H1 (cell line): ENCODE results near the gene MKRN2OS. TPM values are rescaled to one million over a fixed set of nuclear protein-coding genes. Genes with fewer than 3 reads are reported as not detected.

Experiments
- ASH2L ChIP-seq: fragments of 200-600, 300-600 bp; sonication (generic); IDR thresholded peaks from one replicate; pipeline ENCODE4 v1.7.1; 2017; ENCODE audit warnings: low read length
- ATF3 ChIP-seq: IDR thresholded peaks from 2 replicates; pipeline ENCODE4 v1.6.1; 2011; ENCODE audit warnings: low read depth, mild to moderate bottlenecking, low read length; ENCODE audit not compliant: insufficient read depth
- BACH1 ChIP-seq: IDR thresholded peaks from 2 replicates; pipeline ENCODE4 v1.6.1; 2012; ENCODE audit warnings: low read length, improper control_type of control experiment
- FOSL1 ChIP-seq: IDR thresholded peaks from 2 replicates; pipeline ENCODE4 v1.6.1; 2011; ENCODE audit warnings: mild to moderate bottlenecking, low read depth, low read length, moderate library complexity; ENCODE audit not compliant: insufficient read depth
- JUND ChIP-seq: IDR thresholded peaks from 2 replicates; pipeline ENCODE4 v1.6.1; 2011; ENCODE audit warnings: mild to moderate bottlenecking, improper control_type of control experiment, low read length
- TAF1 ChIP-seq: IDR thresholded peaks from 2 replicates; pipeline ENCODE4 v1.6.1; 2011; ENCODE audit warnings: mild to moderate bottlenecking, low read depth, low read length
- TCF12 ChIP-seq: IDR thresholded peaks from 2 replicates; pipeline ENCODE4 v1.6.1; 2011; ENCODE audit warnings: low read depth, mild to moderate bottlenecking, low read length
- polyA plus RNA-seq, 7 experiments: library from polyadenylated mRNA; depleted of rRNA in 3 of 7; stranded (reverse) in 5 of 7; unstranded in 2 of 7; fragments of >200 nt in 5 of 7; fragments of 200-250 nt in 2 of 7; gene quantifications; 1 replicate in 5 of 7; 2 replicates in 1 of 7; 4 replicates in 1 of 7; pipeline versions ENCODE4 v1.2.1 to v1.2.3, GENCODE V29; 2011 to 2013; ENCODE audit warnings: missing spikeins in 2 of 7, mixed read lengths in 2 of 7
- total RNA-seq: library from RNA; stranded (reverse); fragmentation: NEBNext Ultra II Directional; extraction: Animal tissue kit (Norgen Biotek cat#: 25700); gene quantifications from 2 replicates; pipeline ENCODE4 v1.2.1, GENCODE V29; 2021

The MKRN2OS gene
- total and polyA plus RNA-seq, 2 of the 8 experiments (the other 6 are each of a cell fraction or from before 2014, with no cell fraction given), result 0.15 to 0.41 TPM

GRCh38 chr3:12556690-12557472 lies 11.6 kb upstream of the MKRN2OS start, which contains the start of gene MKRN2 (continued):
- TF ChIP-seq BACH1 (no peak), TAF1 (peak; percentile 98), JUND (0 out of 2 replicates have a peak, but pooled peaks have one; percentile 33), FOSL1 (no peak), ASH2L (peak; percentile 93), ATF3 (no peak), TCF12 (0 out of 2 replicates have a peak, but pooled peaks have one; percentile 45)
